Measurements from ENCODE around the gene ADGRB3. TPM values are rescaled to one million over a fixed set of nuclear protein-coding genes. Genes with fewer than 3 reads are reported as not detected.

Gene ADGRB3
- total RNA-seq, 1 donor from 2014 or later: 1.5 TPM

- H3K36me3 ChIP-seq: no peaks in the 10 kb centered on the region
- no peak overlapping the region for H3K27ac ChIP-seq (replicated peaks)
- no peak for DNase-seq
- H3K4me1 ChIP-seq: no peaks in the 10 kb centered on the region
- no peaks in the 10 kb centered on the region for H3K27me3 ChIP-seq (ENCODE audit: low read depth)
- no peak for TF ChIP-seq CTCF (IDR thresholded peaks at IDR 0.05; ENCODE audit: borderline replicate concordance)
- no peak overlapping the region for H3K4me3 ChIP-seq
- intact Hi-C loops (cut with micrococcal nuclease): no loop called here
- H3K9me3 ChIP-seq (replicated peaks): peaks cover 11% of the 10 kb centered on the region
Measured at GRCh38 chr6:69181964-69182363, 546.9 kb downstream of the ADGRB3 start.

- H3K4me1 ChIP-seq: no peaks in the 10 kb centered on the region
- no peaks in the 10 kb centered on the region for H3K9me3 ChIP-seq (replicated peaks)
- no peak for DNase-seq
- TF ChIP-seq CTCF (IDR thresholded peaks at IDR 0.05; ENCODE audit: borderline replicate concordance): no peak
- no peaks in the 10 kb centered on the region for H3K27me3 ChIP-seq (ENCODE audit: low read depth)
- H3K36me3 ChIP-seq: no peaks in the 10 kb centered on the region
- no peak overlapping the region for H3K27ac ChIP-seq (replicated peaks)
- H3K4me3 ChIP-seq: no peak overlapping the region
- intact Hi-C loops (cut with micrococcal nuclease): no loop called here
Measured at GRCh38 chr6:69185276-69185675, 550.2 kb downstream of the ADGRB3 start.

- H3K36me3 ChIP-seq: no peaks in the 10 kb centered on the region
- intact Hi-C loops (cut with micrococcal nuclease): no loop called here
- peaks cover 11% of the 10 kb centered on the region for H3K4me1 ChIP-seq
- no peaks in the 10 kb centered on the region for H3K27me3 ChIP-seq (ENCODE audit: low read depth)
- H3K27ac ChIP-seq (replicated peaks): no peak overlapping the region
- no peak for TF ChIP-seq CTCF (IDR thresholded peaks at IDR 0.05; ENCODE audit: borderline replicate concordance)
- H3K4me3 ChIP-seq: no peak overlapping the region
- no peaks in the 10 kb centered on the region for H3K9me3 ChIP-seq (replicated peaks)
- DNase-seq: no peak
Measured at GRCh38 chr6:69202768-69203167, 567.7 kb downstream of the ADGRB3 start.

GRCh38 chr6:69216127-69216526 lies 581.0 kb downstream of the ADGRB3 start:
- H3K9me3 ChIP-seq (replicated peaks): peaks cover 5% of the 10 kb centered on the region
- no peaks in the 10 kb centered on the region for H3K36me3 ChIP-seq
- H3K4me3 ChIP-seq: no peak overlapping the region
- no peak for TF ChIP-seq CTCF (IDR thresholded peaks at IDR 0.05; ENCODE audit: borderline replicate concordance)
- intact Hi-C loops (cut with micrococcal nuclease): no loop called here
- H3K27ac ChIP-seq (replicated peaks): no peak overlapping the region
- no peaks in the 10 kb centered on the region for H3K27me3 ChIP-seq (ENCODE audit: low read depth)
- no peaks in the 10 kb centered on the region for H3K4me1 ChIP-seq
- DNase-seq: no peak

GRCh38 chr6:69217343-69217742 lies 582.3 kb downstream of the ADGRB3 start:
- Histone ChIP-seq H3K4me1 (no peaks in the 10 kb centered on the region), H3K27ac (replicated peaks) (no peak overlapping the region), H3K4me3 (no peak overlapping the region), H3K9me3 (replicated peaks) (peaks cover 5% of the 10 kb centered on the region), H3K27me3 (ENCODE audit: low read depth) (no peaks in the 10 kb centered on the region), H3K36me3 (no peaks in the 10 kb centered on the region)
- TF ChIP-seq CTCF (IDR thresholded peaks at IDR 0.05; ENCODE audit: borderline replicate concordance): no peak
- DNase-seq: no peak
- intact Hi-C loops (cut with micrococcal nuclease): no loop called here

- Histone ChIP-seq H3K27me3 (ENCODE audit: low read depth) (no peaks in the 10 kb centered on the region), H3K27ac (replicated peaks) (no peak overlapping the region), H3K36me3 (no peaks in the 10 kb centered on the region), H3K9me3 (replicated peaks) (no peaks in the 10 kb centered on the region), H3K4me1 (no peaks in the 10 kb centered on the region), H3K4me3 (no peak overlapping the region)
- intact Hi-C loops (cut with micrococcal nuclease): no loop called here
- DNase-seq: no peak
- TF ChIP-seq CTCF (IDR thresholded peaks at IDR 0.05; ENCODE audit: borderline replicate concordance): no peak
Measured at GRCh38 chr6:69220375-69220774, 585.3 kb downstream of the ADGRB3 start.
